GM19240 (cell line): ENCODE measurements around the gene H2BK1.
A peak's percentile ranks its signal among the peaks of the same experiment; 100 is the strongest.

Experiments used
- DNase-seq: peaks from one replicate; pipeline ENCODE4 v3.0.0; 2011; ENCODE audit warnings: low spot score; ENCODE audit not compliant: insufficient read length

H2BK1 gene

GRCh38 chr7:151232917-151233701 lies 22.8 kb upstream of the H2BK1 start:
- DNase-seq = peak; percentile 76

- DNase-seq = peak; percentile 98
Measured at GRCh38 chr7:151232091-151232916, 22.0 kb upstream of the H2BK1 start, which contains the start of gene CHPF2. TSS of gene CHPF2 (plus strand) at chr7:151232483. CDS start at chr7:151234012, 1,529 bp downstream.

GRCh38 chr7:151231080-151231479 lies 20.8 kb upstream of the H2BK1 start:
- no peak for DNase-seq

- no peak for DNase-seq
Measured at GRCh38 chr7:151229249-151229648, 19.0 kb upstream of the H2BK1 start.

- no peak for DNase-seq
Measured at GRCh38 chr7:151228024-151228866, 18.0 kb upstream of the H2BK1 start.

- peak; percentile 98 for DNase-seq
Measured at GRCh38 chr7:151226875-151227782, 16.8 kb upstream of the H2BK1 start, which contains the start of gene ABCF2. TSS of gene ABCF2 (minus strand) at chr7:151227205. CDS start at chr7:151226458, 747 bp downstream.

GRCh38 chr7:151226560-151226874 lies 16.2 kb upstream of the H2BK1 start:
- no peak for DNase-seq

GRCh38 chr7:151225948-151226510 lies 15.7 kb upstream of the H2BK1 start:
- no peak for DNase-seq

- DNase-seq = no peak
Measured at GRCh38 chr7:151223728-151224127, 13.4 kb upstream of the H2BK1 start.

- no peak for DNase-seq
Measured at GRCh38 chr7:151218170-151218569, 7.9 kb upstream of the H2BK1 start.

- no peak for DNase-seq
Measured at GRCh38 chr7:151215396-151215795, 5.1 kb upstream of the H2BK1 start.

- no peak for DNase-seq
Measured at GRCh38 chr7:151213826-151214225, 3.5 kb upstream of the H2BK1 start.

GRCh38 chr7:151212626-151213025 lies 2.3 kb upstream of the H2BK1 start:
- DNase-seq = no peak

- no peak for DNase-seq
Measured at GRCh38 chr7:151211155-151211772, 976 bp upstream of the H2BK1 start.

GRCh38 chr7:151209588-151209987 lies 700 bp downstream of the H2BK1 start:
- no peak for DNase-seq

- no peak for DNase-seq
Measured at GRCh38 chr7:151208253-151208862, 1.9 kb downstream of the H2BK1 start.

GRCh38 chr7:151207804-151208203 lies 2.5 kb downstream of the H2BK1 start:
- no peak for DNase-seq

GRCh38 chr7:151207315-151207714 lies 3.0 kb downstream of the H2BK1 start:
- no peak for DNase-seq

GRCh38 chr7:151206914-151207313 lies 3.4 kb downstream of the H2BK1 start:
- no peak for DNase-seq
